Esophagus muscularis mucosa (tissue), 3 donors: ENCODE data around the gene RFX7.

Experiments used
- POLR2A ChIP-seq: fragments of 450-650 bp; IDR thresholded peaks from one replicate; pipeline ENCODE4 v1.6.1; 2017; ENCODE audit warnings: antibody characterized with exemption, moderate library complexity, mild to moderate bottlenecking, low read depth
- POLR2AphosphoS5 ChIP-seq, 2 donors: sonication (generic); formaldehyde crosslinking; IDR thresholded peaks; one replicate each; pipeline ENCODE4 v1.6.1; 2017; ENCODE audit warnings: antibody characterized with exemption in 2 of 2
- TF ChIP-seq, protein P1 (sequence below), 3 experiments: fragments of 200-600 bp in 2 of 3; fragments of 450-650 bp in 1 of 3; sonication (generic) in 2 of 3; IDR thresholded peaks; one replicate each; pipeline ENCODE4 v1.5.1; 2017 to 2019; ENCODE audit warnings: antibody characterized with exemption in 3 of 3, mild to moderate bottlenecking in 2 of 3, moderate library complexity in 1 of 3

GRCh38 chr15:56232058-56232457, 11.6 kb downstream of the RFX7 start:
- TF ChIP-seq POLR2A (no peak), POLR2AphosphoS5 (IDR thresholded peaks at IDR 0.05) (no peak)
- TF ChIP-seq, protein P1, sequence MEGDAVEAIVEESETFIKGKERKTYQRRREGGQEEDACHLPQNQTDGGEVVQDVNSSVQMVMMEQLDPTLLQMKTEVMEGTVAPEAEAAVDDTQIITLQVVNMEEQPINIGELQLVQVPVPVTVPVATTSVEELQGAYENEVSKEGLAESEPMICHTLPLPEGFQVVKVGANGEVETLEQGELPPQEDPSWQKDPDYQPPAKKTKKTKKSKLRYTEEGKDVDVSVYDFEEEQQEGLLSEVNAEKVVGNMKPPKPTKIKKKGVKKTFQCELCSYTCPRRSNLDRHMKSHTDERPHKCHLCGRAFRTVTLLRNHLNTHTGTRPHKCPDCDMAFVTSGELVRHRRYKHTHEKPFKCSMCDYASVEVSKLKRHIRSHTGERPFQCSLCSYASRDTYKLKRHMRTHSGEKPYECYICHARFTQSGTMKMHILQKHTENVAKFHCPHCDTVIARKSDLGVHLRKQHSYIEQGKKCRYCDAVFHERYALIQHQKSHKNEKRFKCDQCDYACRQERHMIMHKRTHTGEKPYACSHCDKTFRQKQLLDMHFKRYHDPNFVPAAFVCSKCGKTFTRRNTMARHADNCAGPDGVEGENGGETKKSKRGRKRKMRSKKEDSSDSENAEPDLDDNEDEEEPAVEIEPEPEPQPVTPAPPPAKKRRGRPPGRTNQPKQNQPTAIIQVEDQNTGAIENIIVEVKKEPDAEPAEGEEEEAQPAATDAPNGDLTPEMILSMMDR (IDR thresholded peaks at IDR 0.05), result no peak
